Mucosa of descending colon (tissue), 3 donors: Measurements from ENCODE around the gene DENND2A. TPM values are rescaled to one million over a fixed set of nuclear protein-coding genes. Genes with fewer than 3 reads are reported as not detected.
"Not testable (repeated sequence)": the region's sequence is repeated elsewhere in the genome, so short reads cannot be mapped to it uniquely, and the experiment has no call there.

Experiments used
- ATAC-seq: fragments of 200-7000 bp; cut with Tn5 transposase; one replicate; pipeline ENCODE4 v1.9.1; 2020; ENCODE audit warnings: mild to moderate bottlenecking, moderate library complexity
- DNase-seq, 3 donors: peaks; one replicate each; pipeline ENCODE4 v3.0.0-alpha.2; 2020
- H3K36me3 ChIP-seq: fragments of 200-600 bp; one replicate; pipeline ENCODE4 v1.8.0; 2021; ENCODE audit warnings: low read depth, mild to moderate bottlenecking
- H3K4me1 ChIP-seq: fragments of 200-600 bp; one replicate; pipeline ENCODE4 v1.8.0; 2021; ENCODE audit warnings: low read depth, mild to moderate bottlenecking
- H3K4me3 ChIP-seq: fragments of 200-600 bp; one replicate; pipeline ENCODE4 v1.8.0; 2021; ENCODE audit warnings: mild to moderate bottlenecking
- H3K9me3 ChIP-seq: fragments of 200-600 bp; one replicate; pipeline ENCODE4 v1.8.0; 2021; ENCODE audit warnings: mild to moderate bottlenecking
- intact Hi-C, 2 donors: fragments of 100-400 bp; cut with DNase I in 1 of 2; cut with micrococcal nuclease in 1 of 2; formaldehyde crosslinking; loops; one replicate each; pipeline versions ENCODE4 v1.11.0 to v1.11.1; 2022; cut with DNase I, micrococcal nuclease
- total RNA-seq, 3 donors: library from RNA; stranded (reverse); fragmentation: NEBNext Ultra II Directional in 2 of 3; extraction: Animal tissue kit (Norgen Biotek cat#: 25700) in 2 of 3; gene quantifications; one replicate each; pipeline versions ENCODE4 v1.2.1 to v1.2.4, GENCODE V29; 2021 to 2023
- TF ChIP-seq, protein P1 (sequence below): fragments of 200-600 bp; IDR thresholded peaks from one replicate; pipeline ENCODE4 v1.8.0; 2022; ENCODE audit warnings: antibody characterized with exemption, mild to moderate bottlenecking
- donor health status: DM: no; HTN: no; CAD: no; lungs with moderate emphysema.
- donor health status: DM: no; HTN: no; CAD: no.
- donor health status: DM: no; HTN: yes; CAD: no.

The DENND2A gene
- total RNA-seq, 3 donors from 2014 or later = 8.4 to 17.7 (median 10.1) TPM

DNA sequence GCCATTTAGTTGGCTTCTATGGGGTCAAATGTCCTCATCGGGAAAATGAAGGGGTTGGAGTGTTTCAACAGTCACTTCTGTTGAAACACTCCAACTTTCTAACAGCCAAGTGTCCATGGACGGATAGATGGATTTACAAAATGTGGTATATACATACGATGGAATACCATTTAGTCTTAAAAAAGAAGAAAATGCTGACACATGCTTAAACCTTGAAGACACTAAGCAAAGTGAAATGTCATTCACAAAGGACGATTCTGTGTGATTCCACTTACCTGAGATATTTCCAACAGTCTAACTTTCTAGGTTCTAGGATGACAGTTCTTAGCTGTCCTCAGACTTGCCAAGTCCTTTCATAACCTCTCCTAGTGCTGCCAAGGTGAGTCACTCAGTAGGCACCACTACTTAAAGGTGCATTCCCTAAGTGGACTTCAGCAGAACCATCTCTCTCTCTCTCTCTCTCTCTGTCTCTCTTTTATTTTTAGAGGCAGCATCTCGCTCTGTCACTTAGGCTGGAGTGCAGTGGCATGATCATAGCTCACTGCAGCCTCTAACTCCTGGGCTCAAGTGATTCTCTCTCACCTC lies 69.0 kb downstream of the DENND2A start:
- H3K9me3 ChIP-seq = no peaks in the 10 kb centered on the region
- TF ChIP-seq, protein P1, sequence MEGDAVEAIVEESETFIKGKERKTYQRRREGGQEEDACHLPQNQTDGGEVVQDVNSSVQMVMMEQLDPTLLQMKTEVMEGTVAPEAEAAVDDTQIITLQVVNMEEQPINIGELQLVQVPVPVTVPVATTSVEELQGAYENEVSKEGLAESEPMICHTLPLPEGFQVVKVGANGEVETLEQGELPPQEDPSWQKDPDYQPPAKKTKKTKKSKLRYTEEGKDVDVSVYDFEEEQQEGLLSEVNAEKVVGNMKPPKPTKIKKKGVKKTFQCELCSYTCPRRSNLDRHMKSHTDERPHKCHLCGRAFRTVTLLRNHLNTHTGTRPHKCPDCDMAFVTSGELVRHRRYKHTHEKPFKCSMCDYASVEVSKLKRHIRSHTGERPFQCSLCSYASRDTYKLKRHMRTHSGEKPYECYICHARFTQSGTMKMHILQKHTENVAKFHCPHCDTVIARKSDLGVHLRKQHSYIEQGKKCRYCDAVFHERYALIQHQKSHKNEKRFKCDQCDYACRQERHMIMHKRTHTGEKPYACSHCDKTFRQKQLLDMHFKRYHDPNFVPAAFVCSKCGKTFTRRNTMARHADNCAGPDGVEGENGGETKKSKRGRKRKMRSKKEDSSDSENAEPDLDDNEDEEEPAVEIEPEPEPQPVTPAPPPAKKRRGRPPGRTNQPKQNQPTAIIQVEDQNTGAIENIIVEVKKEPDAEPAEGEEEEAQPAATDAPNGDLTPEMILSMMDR = no peak
- H3K4me1 ChIP-seq = peaks cover 2% of the 10 kb centered on the region
- H3K4me3 ChIP-seq = no peak overlapping the region
- intact Hi-C loops = no loop called here
- no peak for DNase-seq
- no peaks in the 10 kb centered on the region for H3K36me3 ChIP-seq
- ATAC-seq = peak; percentile 33

GRCh38 chr7:140570120-140570519 lies 70.5 kb downstream of the DENND2A start:
- TF ChIP-seq, protein P1 = no peak
- ATAC-seq = no peak
- no peak for DNase-seq
- no peaks in the 10 kb centered on the region for H3K4me1 ChIP-seq
- no peaks in the 10 kb centered on the region for H3K36me3 ChIP-seq
- no peak overlapping the region for H3K4me3 ChIP-seq
- H3K9me3 ChIP-seq = no peaks in the 10 kb centered on the region
- intact Hi-C loops = no loop called here

DNA sequence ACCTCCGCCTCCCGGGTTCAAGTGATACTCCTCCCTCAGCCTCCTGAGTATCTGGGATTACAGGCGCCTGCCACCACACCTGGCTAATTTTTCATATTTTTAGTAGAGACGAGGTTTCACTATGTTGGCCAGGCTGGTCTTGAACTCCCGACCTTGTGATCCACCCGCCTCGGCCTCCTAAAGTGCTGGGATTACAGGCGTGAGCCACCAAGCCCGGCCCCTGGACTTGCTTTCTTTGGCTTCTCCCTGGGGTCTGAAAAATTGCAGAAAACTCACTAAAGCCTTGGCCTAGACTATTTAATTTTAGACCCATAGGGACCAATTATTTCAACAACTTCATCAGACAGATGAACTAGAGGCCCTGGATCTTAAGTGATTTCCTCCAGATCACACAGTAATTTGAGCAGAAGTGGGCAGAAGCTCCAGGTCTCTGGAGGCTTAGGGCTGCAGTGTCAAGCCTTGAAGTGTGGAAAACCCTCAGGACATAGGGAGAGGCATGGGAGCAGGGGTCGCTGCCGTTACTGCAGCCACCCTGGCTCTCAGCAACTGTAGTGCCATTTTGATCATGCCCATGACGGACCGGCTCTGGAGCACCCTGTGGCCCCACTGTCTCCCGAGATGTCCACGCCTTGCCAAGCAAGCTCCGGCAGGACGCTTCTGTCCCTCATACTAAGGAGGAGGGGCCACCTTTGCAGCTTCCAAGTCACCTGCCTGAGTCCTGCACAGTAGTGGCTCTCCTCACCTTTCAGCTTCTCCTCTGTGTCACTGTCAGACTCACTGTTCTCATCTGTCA lies 72.4 kb downstream of the DENND2A start:
- DNase-seq (no peak), ATAC-seq (no peak)
- H3K4me1 ChIP-seq = no peaks in the 10 kb centered on the region
- no peak overlapping the region for H3K4me3 ChIP-seq
- H3K36me3 ChIP-seq = no peaks in the 10 kb centered on the region
- intact Hi-C loops = no loop called here
- TF ChIP-seq, protein P1 = no peak
- H3K9me3 ChIP-seq = no peaks in the 10 kb centered on the region

DNA sequence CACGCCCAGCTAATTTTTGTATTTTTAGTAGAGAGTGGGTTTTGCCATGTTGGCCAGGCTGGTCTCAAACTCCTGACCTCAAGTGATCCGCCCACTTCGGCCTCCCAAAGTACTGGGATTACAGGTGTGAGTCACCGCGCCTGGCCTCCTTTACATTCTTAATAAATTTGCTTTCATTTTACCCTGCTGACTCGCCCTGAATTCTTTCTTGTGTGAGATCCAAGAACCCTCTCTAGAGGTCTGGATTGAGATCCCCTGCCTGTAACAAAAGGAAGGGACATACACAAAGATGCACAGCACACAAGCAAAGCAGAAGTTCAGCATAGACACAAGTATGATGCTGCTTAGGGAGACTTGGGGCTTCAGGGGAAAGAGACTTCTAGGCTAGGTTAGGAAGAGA lies 74.4 kb downstream of the DENND2A start:
- ATAC-seq, H3K9me3 ChIP-seq, intact Hi-C loops, DNase-seq, H3K36me3 ChIP-seq, H3K4me1 ChIP-seq, H3K4me3 ChIP-seq: not testable (repeated sequence)

GRCh38 chr7:140565761-140566160 lies 74.9 kb downstream of the DENND2A start:
- not testable (repeated sequence) for ATAC-seq, H3K4me1 ChIP-seq

DNA sequence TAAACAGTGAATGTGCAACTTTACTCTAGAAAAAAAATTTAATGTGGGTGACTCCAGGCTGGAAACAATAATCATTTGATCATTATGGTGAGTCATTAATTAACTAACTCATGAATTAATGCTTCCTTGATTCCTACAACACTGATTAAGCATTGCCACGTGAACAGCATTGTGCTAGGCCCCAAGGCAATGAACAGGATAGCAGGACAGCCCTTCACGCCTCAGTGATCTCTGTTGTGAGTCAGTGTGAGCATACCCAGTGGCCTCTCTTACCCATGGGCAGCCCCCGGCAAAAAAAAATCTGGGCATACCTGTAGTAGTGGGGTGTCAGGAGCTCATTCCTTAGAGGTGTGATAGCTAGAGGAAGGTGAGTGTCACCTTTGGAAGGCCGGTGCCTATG lies 76.0 kb downstream of the DENND2A start:
- TF ChIP-seq, protein P1 = no peak
- Histone ChIP-seq H3K4me3 (no peak overlapping the region), H3K36me3 (no peaks in the 10 kb centered on the region), H3K9me3 (no peaks in the 10 kb centered on the region), H3K4me1 (no peaks in the 10 kb centered on the region)
- intact Hi-C loops = no loop called here
- ATAC-seq (no peak), DNase-seq (no peak)

More at GRCh38 chr7:140565761-140566160, 74.9 kb downstream of the DENND2A start:
- H3K9me3 ChIP-seq, H3K36me3 ChIP-seq, H3K4me3 ChIP-seq, intact Hi-C loops, DNase-seq: not testable (repeated sequence)
